ENCODE measurements around the gene ASAP2.

Gene ASAP2

DNA sequence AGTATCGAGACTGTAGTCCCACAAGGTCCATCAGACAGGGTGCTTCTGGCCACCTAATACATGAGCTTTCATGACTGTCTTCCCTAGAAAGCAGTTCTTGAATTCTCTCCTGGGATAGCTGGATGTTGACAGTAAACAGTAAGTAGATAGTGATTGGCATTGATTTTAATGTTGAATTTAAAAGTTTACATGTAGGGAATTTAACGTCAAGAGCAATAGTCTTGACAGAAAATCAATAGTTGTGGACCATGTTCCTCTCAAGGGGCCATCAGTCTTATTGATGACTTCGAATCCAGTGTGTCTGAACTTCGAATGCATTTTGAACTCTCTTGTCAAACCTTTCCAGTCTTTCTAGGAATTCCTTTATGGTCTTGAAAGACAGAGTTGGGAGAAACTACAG is 152.9 kb downstream of the ASAP2 start:
- no peak for DNase-seq

GRCh38 chr2:9360110-9360509 is 153.5 kb downstream of the ASAP2 start:
- no peak for DNase-seq

GRCh38 chr2:9360701-9361100 is 154.1 kb downstream of the ASAP2 start:
- DNase-seq: no peak

GRCh38 chr2:9364373-9364772 is 157.8 kb downstream of the ASAP2 start:
- no peak for DNase-seq

DNA sequence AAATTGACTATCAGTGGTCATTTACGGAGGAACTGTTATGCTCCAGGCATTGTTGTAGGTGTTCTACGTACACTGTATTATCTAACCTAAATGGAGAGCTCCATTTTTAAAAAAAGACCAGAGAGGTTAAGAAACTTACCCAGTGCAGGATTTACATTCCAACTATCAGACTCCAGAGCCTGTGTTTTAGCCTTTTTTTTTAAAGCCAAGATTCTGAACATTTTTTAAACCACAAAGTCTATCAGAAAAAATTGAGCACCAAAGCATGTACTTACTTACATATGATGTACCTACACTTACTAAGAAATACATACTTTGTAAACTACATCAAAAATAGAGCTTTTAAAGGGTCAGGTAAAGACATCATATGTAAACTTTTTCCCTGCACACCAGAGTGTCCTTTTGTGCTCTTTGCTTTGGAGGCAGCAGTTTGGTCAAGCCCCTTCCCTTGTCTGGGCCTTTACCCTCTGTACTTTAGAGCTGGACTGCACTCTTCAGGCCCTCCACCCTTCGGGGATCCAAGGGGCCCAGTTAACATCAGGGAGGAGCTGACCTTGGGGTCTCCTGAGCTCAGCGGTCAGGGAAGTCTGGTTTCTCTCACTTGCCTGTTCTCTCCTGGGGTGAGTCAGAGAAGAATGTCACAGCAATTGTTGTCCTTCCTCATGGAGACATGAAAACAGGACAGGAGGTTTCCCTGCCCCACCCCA is 158.3 kb downstream of the ASAP2 start:
- no peak for DNase-seq

GRCh38 chr2:9365498-9366019 is 158.9 kb downstream of the ASAP2 start:
- no peak for DNase-seq

GRCh38 chr2:9366026-9366425 is 159.4 kb downstream of the ASAP2 start:
- DNase-seq: no peak

DNA sequence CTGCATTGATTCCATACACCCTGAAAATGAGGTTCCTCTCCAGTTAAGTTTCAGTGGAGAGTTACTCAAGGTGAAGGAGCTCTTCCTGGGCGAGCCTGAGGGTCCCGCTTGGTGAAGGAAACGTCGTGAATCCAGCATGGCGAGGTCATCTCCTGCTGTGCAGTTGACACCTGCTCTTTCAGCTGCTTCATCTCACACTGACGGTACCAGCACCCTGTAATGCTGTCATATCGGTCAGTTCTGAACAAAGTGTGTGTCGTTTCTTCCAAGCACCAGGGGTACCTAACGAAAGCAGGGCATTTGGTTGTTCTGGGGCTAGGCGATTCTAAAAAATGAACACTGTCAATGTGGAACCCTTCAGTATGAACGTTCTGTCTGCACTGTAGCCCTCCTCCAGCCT is 164.1 kb downstream of the ASAP2 start:
- DNase-seq: peak; percentile 10 to 17

GRCh38 chr2:9373047-9373446 is 166.4 kb downstream of the ASAP2 start:
- DNase-seq: no peak

GRCh38 chr2:9373476-9373875 is 166.9 kb downstream of the ASAP2 start:
- no peak for DNase-seq

GRCh38 chr2:9374071-9374730 is 167.6 kb downstream of the ASAP2 start:
- no peak for DNase-seq

DNA sequence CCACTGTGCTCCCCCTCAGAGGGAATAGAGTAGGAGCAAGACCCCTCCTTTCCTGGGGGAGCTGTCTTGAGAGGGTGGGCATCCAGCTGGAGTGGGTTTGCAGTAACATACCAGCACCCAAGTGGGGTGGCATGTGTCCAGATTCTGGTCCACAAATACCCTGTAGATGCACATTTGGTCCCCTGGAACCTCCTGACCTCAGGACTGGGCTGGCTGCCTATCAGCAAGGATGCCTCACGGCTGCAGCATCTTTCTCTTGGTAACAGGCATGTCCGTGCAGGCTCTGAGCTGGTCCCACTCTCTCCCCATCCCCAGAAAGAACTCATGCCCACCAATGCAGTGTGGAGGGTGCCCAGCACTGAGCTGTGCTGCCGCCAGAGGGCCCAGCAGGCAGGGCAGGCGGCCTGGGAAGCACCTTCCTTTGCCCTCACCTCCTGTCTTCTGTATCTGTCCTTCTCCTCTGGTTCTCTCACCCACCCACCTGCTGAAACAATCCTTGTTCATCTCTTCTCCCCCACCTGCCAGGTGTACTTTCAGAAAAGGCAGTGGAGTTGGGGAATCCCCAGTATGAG is 169.3 kb downstream of the ASAP2 start:
- DNase-seq: no peak

GRCh38 chr2:9377461-9378097 is 171.0 kb downstream of the ASAP2 start:
- no peak for DNase-seq

DNA sequence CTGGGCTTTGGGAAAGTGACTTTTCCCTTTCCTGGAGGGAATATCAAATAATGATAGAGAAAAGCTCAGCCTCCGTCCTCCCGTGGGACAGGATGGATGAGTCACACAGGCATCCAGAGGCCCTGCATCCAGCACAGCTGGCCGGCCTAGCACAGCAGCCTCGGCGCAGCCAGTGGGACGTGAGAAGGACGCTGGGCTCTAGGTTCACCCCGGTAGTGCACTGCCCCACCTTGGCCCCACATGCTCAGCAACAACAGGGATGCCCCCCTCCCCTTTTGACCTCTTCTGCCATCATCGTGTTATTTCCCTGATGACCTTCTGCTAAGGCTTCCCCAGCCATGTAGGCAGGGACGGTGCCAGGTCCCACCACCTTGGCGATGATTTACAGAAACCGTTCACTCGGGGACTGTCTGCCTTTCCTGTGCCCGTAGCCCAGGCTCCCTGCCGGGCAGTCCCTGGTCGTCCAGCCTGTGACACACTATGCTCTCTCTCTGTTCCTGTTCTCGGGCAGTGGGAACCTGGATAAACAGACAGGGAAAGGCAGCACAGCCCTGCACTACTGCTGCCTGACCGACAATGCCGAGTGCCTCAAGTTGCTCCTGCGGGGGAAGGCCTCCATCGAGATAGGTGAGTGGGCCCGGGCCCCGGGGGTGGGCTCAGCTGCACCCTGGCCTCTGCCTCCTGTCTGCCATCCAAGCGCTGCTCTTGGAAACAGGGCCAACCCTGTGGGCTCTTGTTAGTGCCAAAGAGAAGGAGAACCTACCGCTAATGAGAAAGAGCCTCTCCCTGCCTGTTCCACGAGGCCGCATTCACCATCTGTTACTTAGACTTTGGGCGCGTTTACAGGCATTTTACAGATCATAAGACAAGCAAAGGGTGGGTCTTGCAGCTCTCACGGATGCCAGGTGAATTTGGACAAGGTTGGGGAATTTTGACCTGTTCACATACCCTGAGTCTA is 172.1 kb downstream of the ASAP2 start:
- DNase-seq: no peak

- no peak for DNase-seq
Observed at GRCh38 chr2:9379391-9379755, 172.8 kb downstream of the ASAP2 start.

DNA sequence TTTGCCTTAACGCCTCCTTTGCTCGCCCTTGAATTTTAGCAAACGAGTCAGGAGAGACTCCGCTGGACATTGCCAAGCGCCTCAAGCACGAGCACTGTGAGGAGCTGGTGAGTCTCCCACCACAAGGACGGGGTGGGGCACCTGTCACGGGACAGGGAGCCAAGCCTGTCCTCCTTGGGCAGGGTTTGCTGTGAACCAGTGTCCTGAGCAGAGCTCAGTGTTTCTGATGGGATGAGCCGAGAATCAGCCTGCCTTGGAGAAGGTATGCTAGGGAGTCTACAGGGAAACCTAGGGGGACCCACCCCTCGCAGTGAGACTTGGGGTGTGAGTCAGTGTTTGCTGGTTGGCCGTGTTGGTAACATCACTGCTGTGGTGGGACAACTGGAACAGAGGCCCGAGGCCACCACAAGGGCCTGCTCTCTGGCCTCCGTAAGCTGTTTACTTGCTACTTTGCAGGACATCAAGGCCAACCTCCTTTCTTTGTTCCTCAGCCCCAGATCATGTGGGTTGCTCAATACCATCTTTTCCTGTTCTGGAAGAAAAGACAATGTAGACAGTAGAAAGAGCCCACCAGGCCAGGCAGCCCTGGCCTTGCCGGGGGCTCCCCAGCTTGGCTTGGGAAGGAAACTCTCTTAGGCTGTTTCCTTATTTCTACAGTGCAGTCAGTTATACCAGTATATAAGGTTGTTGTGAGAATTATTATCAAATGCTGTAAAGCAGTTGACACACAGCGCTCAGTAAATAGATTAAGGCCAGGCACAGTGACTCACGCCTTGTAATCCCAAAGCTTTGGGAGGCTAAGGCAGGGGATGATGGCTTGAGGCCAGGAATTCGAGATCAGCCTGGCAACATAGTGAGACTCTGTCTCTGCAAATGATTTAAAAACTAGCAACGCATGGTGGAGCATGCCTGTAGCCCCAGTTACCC is 174.4 kb downstream of the ASAP2 start:
- no peak for DNase-seq

GRCh38 chr2:9382604-9383235 is 176.1 kb downstream of the ASAP2 start:
- DNase-seq: no peak

DNA sequence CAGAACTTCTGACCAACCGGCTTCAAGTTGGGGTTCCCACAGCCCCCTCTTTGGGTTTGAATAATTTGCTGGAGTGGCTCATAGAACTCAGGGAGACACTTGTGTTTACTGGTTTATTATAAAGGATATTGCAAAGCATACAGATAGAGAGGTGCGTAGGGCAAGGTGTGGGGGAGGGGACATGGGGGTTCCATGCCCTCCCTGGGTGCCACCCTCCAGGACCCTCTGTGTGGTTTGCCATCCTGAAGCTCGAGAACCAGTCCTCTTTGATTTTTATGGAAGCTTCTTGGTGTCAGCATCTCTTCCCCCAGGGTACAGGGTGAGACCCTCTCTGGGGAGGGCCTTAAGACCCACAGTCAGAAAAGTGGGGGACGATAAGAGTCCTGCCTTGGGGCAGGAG is 177.9 kb downstream of the ASAP2 start:
- DNase-seq: no peak

DNA sequence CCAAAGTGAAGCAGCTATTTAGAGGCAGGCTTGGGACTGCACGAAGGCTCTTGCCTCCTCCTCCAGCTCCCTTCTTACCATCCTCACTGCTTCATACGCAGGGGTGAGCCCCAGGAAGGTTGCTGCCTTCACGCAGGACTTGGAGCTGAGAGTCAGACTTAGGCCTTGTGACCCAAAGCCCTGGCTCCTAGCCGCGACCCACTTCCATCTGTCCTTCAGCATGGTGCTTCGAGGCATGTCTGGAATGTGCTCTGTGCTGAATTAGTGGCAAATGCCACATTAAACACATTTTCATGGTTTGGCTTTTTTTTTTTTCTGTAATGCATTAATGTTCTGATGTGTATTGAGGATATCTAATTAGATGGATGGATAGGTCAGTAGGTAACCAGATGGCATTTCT is 179.2 kb downstream of the ASAP2 start:
- no peak for DNase-seq

DNA sequence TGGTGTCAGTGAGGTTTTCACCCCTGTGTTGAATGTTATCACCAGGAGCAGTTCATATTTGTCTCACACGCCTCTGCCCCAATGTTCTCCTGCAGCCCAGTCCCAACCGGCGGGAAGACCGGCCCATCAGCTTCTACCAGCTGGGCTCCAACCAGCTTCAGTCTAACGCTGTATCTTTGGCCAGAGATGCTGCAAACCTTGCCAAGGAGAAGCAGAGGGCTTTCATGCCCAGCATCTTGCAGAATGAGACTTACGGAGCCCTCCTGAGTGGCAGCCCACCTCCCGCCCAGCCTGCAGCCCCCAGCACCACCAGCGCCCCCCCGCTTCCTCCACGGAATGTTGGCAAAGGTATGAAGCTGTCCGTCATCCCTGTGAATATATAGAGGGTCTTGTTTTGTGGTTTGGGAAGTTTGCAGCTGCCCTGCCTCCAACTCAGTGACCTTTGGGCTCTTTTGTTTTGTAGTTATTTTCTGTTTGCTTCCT is 181.6 kb downstream of the ASAP2 start:
- DNase-seq: no peak
